ENCODE measurements around the gene NDUFA1. TPM values are rescaled to one million over a fixed set of nuclear protein-coding genes. Genes with fewer than 3 reads are reported as not detected.

Gene NDUFA1
- total and polyA plus RNA-seq, 2 experiments from 2014 or later = 68.3 to 324 TPM

DNA sequence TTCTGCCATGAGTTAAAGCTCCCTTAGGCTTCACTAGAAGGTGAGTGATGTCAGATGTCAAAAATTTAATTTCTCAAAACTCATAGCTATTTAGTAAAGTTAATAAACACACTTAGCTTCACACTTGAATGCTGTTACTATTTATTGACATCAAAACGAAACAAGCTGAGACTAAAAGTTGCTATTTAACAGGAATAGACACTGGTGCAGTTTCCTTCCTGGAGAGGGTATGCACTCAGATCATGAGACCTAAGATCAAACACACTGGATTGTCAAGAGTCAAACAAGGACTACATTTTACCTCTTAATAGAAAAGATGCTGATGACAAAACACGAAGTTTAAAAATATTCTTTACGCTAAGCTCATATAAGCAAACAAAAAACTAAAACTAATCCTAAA is 37.7 kb upstream of the NDUFA1 start:
- TF ChIP-seq, protein P1, sequence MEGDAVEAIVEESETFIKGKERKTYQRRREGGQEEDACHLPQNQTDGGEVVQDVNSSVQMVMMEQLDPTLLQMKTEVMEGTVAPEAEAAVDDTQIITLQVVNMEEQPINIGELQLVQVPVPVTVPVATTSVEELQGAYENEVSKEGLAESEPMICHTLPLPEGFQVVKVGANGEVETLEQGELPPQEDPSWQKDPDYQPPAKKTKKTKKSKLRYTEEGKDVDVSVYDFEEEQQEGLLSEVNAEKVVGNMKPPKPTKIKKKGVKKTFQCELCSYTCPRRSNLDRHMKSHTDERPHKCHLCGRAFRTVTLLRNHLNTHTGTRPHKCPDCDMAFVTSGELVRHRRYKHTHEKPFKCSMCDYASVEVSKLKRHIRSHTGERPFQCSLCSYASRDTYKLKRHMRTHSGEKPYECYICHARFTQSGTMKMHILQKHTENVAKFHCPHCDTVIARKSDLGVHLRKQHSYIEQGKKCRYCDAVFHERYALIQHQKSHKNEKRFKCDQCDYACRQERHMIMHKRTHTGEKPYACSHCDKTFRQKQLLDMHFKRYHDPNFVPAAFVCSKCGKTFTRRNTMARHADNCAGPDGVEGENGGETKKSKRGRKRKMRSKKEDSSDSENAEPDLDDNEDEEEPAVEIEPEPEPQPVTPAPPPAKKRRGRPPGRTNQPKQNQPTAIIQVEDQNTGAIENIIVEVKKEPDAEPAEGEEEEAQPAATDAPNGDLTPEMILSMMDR (IDR thresholded peaks at IDR 0.05; ENCODE audit: poor library complexity) = no peak
- TF ChIP-seq EZH2phosphoT487 (IDR thresholded peaks at IDR 0.05; ENCODE audit: low read depth, severe bottlenecking, unreplicated experiment) (no peak), EZH2 (IDR thresholded peaks at IDR 0.05; ENCODE audit: borderline replicate concordance) (no peak)
- H3K36me3 ChIP-seq (replicated peaks; ENCODE audit: insufficient read depth, low read depth) = no peaks in the 10 kb centered on the region
- 74% methylated on average over 3 of the region's 3 CpGs for WGBS (ENCODE audit: low lambda C conversion rate, missing lambda C conversion rate)
- H4K20me1 ChIP-seq (ENCODE audit: insufficient read depth, poor library complexity, severe bottlenecking) = no peaks in the 10 kb centered on the region
- H3K4me3 ChIP-seq = no peak overlapping the region
- H3K9me2 ChIP-seq (replicated peaks; ENCODE audit: insufficient read depth) = no peaks in the 10 kb centered on the region
- no peak overlapping the region for H3K27ac ChIP-seq
- H3K27me3 ChIP-seq = no peaks in the 10 kb centered on the region
- H3K4me1 ChIP-seq (ENCODE audit: insufficient read depth) = no peaks in the 10 kb centered on the region
- H3K4me2 ChIP-seq = no peak overlapping the region
- no peaks in the 10 kb centered on the region for H3K79me2 ChIP-seq
- no peaks in the 10 kb centered on the region for H3K9me3 ChIP-seq (ENCODE audit: low read depth)
- DNase-seq (ENCODE audit: low spot score) = no peak
- no peak overlapping the region for H2AFZ ChIP-seq

DNA sequence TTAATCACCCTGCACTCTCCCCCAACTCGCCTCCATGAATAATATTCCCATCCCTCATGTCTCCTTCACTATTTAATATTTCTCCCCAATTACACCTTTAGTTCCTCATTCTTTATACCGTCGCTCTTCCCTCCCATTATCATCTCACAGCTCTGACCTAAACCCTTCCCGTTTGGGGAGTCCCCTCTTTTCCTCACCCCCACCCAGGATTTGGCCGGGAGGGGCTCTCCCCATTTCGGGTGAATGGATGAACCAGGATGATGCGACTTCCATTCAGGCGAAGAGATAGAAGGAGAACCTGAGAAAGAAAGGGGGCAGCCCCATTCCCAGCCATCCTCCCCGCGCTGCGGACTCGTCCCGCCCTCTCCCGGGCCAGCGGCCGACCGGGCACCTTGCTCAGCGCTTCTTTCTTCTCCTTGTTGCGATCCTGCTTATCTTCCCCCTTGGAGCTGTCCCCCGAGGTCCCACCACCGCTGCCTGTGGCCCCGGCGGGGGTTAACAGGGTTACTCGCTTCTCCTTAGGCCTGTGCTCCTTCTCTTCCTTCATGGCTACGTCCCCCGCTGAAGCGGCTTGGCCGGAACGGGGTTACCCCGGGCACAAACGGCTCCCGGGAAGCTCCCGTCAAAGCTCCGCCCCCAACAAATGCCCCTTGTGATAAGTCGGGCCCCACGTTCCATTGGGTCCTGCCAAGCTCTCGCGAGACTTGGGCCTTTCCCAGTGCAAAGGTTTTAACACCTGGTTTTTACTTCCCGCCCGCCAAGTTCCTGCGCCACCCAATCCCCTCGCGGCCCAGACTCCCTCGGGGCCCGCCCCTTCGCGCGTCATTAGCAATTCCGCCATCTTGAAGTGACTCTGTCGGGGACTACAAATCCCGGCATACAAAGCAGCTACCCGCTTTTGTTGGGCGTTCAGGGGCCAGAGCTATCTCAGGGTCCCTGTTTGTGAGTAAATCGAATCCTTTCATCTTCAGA is 19.0 kb upstream of the NDUFA1 start, which contains the start of gene UPF3B:
Gene UPF3B (minus strand): TSS at position 582 of the 972 bp plus-strand sequence. CDS start 35 bp downstream, at position 547.
- Histone ChIP-seq H3K9me3 (ENCODE audit: low read depth) (no peaks in the 10 kb centered on the region), H3K79me2 (peaks cover 15% of the 10 kb centered on the region)

DNA sequence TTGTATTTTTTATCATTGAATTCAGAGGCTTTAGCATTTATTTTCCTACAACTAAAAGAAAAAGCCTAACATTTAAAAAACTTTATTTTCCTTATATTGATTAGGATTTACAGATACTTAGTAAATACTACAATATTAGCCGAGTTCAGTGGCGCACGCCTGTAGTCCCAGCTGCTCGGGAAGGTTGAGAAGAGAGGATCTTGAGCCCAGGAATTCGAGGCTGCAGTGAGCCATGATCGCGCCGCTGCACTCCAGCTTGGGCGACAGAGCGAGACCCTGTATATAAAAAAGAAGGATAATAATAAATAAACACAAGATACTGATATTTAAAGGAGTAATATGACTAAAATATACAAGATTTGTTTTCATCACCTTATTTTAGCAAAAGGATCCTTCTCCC is 18.2 kb upstream of the NDUFA1 start:
- Histone ChIP-seq H3K9me2 (replicated peaks; ENCODE audit: insufficient read depth) (no peaks in the 10 kb centered on the region), H3K27ac (peak overlapping the region; percentile 50), H3K4me1 (ENCODE audit: insufficient read depth) (no peaks in the 10 kb centered on the region), H3K79me2 (peaks cover 15% of the 10 kb centered on the region), H3K4me2 (peak overlapping the region; percentile 72), H3K27me3 (no peaks in the 10 kb centered on the region), H4K20me1 (ENCODE audit: insufficient read depth, poor library complexity, severe bottlenecking) (no peaks in the 10 kb centered on the region), H3K36me3 (replicated peaks; ENCODE audit: insufficient read depth, low read depth) (no peaks in the 10 kb centered on the region), H3K9me3 (ENCODE audit: low read depth) (no peaks in the 10 kb centered on the region), H3K4me3 (peak overlapping the region; percentile 4), H2AFZ (peak overlapping the region; percentile 75)
- no peak for DNase-seq (ENCODE audit: low spot score)
- 61% methylated on average over 10 of the region's 10 CpGs for WGBS (ENCODE audit: low lambda C conversion rate, missing lambda C conversion rate)
- TF ChIP-seq EZH2phosphoT487 (IDR thresholded peaks at IDR 0.05; ENCODE audit: low read depth, severe bottlenecking, unreplicated experiment) (no peak), EZH2 (IDR thresholded peaks at IDR 0.05; ENCODE audit: borderline replicate concordance) (no peak)
- TF ChIP-seq, protein P1 (IDR thresholded peaks at IDR 0.05; ENCODE audit: poor library complexity) = no peak

More for the DNA sequence above, 19.0 kb upstream of the NDUFA1 start, which contains the start of gene UPF3B:
- Histone ChIP-seq H2AFZ (peak within 1 kb of the TSS; percentile 75), H3K36me3 (replicated peaks; ENCODE audit: insufficient read depth, low read depth) (no peaks in the 10 kb centered on the region), H4K20me1 (ENCODE audit: insufficient read depth, poor library complexity, severe bottlenecking) (no peaks in the 10 kb centered on the region), H3K4me2 (peak within 1 kb of the TSS; percentile 73), H3K27me3 (no peaks in the 10 kb centered on the region), H3K4me1 (ENCODE audit: insufficient read depth) (no peaks in the 10 kb centered on the region), H3K9me2 (replicated peaks; ENCODE audit: insufficient read depth) (no peaks in the 10 kb centered on the region), H3K27ac (peak within 1 kb of the TSS; percentile 90), H3K4me3 (peak within 1 kb of the TSS; percentile 86)
- TF ChIP-seq, protein P1 (IDR thresholded peaks at IDR 0.05; ENCODE audit: poor library complexity) = no peak
- TF ChIP-seq EZH2 (IDR thresholded peaks at IDR 0.05; ENCODE audit: borderline replicate concordance) (no peak), EZH2phosphoT487 (IDR thresholded peaks at IDR 0.05; ENCODE audit: low read depth, severe bottlenecking, unreplicated experiment) (no peak)
- peak; percentile 97 for DNase-seq (ENCODE audit: low spot score)
- 45% methylated on average over 50 of the region's 54 CpGs for WGBS (ENCODE audit: low lambda C conversion rate, missing lambda C conversion rate)

Data from hepatocyte (in vitro differentiated cells).